NCI-H2196 treated with DMSO at 0.1 percent for 48 hours (cell line): ENCODE measurements around the gene KHNYN.
"Not testable (repeated sequence)": the region's sequence is repeated elsewhere in the genome, so short reads cannot be mapped to it uniquely, and the experiment has no call there.

ENCODE experiments used
- DNase-seq: peaks from one replicate; lab custom pipeline; 2025; ENCODE audit not compliant: unreplicated experiment; lab: John Stamatoyannopoulos, UW

Gene KHNYN

DNA sequence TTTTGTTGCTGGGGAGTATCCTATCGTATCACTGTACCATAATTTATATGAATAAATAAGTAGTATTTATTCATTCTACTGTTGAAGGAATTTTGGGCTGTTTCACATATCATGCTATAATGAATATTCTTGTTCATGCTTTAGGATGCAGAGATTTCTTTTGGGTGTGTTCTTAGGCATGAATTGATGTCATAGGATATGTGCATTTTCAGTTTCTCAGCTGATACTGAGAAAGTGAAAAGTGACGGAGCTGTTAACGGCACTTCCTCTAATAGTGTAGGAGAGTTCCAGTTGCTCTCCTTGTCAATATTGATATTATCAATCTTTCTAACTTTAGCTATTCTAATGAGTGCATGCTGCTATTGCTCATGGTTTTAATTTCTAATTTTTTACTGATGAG lies 36.1 kb downstream of the KHNYN start:
- DNase-seq: no peak

DNA sequence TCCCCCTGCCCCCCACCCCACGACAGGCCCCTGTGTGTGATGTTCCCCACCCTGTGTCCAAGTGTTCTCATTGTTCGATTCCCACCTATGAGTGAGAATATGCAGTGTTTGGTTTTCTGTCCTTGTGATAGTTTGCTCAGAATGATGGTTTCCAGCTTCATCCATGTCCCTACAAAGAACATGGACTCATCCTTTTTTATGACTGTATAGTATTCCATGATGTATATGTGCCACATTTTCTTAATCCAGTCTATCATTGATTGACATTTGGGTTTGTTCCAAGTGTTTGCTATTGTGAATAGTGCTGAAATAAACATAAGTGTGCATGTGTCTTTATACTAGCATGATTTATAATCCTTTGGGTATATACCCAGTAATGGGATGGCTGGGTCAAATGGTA lies 40.7 kb downstream of the KHNYN start:
- DNase-seq: not testable (repeated sequence)

DNA sequence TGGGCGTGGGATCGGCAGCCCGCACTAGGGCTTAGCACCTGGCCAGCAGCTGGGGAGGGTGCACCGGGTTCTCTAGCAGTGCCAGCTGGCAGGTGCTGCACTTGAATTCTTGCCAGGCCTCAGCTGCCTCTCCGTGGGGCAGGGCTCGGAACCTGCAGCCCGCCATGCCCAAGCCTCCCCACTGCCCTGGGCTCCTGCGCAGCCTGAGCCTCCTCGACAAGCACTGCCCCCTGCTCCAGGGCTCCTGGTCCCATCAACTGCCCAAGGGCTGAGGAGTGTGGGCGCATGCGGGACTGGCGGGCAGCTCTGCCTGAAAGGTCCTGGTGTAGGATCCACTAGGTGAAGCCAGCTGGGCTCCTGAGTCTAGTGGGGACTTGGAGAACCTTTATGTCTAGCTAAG lies 43.5 kb downstream of the KHNYN start:
- no peak for DNase-seq

DNA sequence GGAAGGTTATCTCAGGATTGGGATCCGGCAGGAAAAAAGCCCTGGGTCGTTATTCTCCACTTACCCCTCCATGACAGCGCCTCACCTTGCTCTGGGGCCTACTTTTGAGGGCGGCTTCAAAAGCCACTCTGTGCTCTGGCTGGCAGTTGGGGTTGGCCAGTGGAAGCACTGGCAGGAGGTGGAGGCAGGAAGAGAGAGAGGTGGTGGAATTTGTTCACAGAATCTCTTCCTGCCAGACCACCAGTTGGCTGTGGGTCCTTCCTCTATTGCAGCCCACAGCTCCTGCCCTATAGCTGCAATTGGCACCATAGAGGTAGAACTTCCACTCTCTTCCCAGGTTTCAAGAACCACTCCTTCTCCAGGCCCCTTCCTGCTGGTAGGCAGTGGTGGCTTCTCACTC lies 45.5 kb downstream of the KHNYN start:
- no peak for DNase-seq

DNA sequence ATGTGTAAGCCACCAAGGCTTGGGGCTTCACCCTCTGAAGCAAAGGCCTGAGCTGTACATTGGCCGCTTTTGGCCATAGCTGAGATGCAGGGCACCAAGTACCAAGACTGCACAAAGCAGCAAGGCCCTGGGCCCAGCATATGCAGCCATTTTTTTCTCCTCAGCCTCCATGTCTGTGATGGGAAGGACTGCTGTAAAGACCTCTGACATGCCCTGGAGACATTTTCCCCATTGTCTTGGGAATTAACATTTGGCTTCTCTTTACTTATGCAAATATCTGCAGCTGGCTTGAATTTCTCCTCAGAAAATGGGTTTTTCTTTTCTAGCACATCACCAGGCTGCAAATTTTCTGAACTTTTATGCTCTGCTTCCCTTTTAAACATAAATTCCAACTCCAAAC lies 50.2 kb downstream of the KHNYN start:
- not testable (repeated sequence) for DNase-seq

DNA sequence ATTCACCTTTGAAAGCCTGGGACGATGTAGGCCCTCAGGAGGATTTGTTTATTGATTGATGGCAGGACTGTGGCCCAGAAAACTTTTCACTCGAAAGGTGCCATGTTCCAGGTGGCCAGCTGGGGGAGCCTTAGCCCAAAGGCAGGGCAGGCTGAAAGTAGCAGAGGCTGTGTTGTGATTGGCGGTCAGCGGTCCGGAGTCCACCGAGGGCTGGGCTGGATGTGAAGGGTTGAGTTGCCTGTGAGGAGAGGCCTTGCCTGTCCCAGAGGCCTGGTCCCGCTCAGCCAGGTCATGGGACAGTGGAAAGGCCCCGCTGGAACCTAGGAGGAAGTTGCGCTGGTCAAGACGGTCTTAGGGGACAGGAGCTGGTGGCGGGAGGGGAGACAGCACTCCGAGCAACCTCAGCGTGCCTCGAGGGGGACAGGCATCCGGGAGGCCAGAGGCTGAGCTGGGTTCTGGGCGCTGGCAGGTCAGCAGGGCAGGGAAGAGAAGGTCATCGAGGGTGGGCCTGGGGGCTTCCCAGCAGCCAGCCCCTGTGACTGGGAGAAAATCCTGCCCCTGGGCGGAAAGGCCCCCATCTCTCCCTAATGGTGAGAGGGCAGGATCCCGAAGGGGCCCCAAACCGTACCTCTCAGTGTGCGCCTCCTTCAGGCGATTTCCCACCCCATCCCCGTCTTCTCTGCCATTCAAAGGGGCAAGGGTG lies 52.0 kb downstream of the KHNYN start:
- DNase-seq: no peak

DNA sequence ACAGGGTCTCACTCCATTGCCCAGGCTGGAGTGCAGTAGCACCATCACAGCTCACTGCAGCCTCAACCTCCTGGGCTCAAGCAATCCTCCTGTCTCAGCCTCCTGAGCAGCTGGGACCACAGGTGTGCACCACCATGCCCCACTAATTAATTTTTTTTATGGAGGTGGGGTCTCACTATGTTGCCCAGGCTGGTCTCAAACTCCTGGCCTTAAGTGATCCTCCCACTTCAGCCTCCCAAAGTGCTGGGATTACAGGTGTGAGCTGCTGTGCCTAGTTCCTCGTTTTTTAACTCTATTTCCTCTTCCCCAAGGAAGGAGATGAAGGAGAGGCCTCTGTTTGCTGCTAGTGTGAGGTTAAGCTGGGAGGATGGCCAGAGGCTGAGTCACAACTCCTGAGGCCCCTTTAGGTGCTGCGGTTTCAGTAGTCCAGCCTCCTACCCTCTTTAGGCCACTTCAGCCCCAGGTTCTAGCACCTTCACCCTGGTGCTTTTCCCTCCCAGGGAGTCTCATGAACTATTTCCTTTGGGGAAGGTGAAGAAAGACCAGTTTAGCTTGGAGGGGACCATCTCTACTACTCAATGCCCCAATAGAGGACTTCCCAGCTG lies 53.0 kb downstream of the KHNYN start:
- DNase-seq: not testable (repeated sequence)

DNA sequence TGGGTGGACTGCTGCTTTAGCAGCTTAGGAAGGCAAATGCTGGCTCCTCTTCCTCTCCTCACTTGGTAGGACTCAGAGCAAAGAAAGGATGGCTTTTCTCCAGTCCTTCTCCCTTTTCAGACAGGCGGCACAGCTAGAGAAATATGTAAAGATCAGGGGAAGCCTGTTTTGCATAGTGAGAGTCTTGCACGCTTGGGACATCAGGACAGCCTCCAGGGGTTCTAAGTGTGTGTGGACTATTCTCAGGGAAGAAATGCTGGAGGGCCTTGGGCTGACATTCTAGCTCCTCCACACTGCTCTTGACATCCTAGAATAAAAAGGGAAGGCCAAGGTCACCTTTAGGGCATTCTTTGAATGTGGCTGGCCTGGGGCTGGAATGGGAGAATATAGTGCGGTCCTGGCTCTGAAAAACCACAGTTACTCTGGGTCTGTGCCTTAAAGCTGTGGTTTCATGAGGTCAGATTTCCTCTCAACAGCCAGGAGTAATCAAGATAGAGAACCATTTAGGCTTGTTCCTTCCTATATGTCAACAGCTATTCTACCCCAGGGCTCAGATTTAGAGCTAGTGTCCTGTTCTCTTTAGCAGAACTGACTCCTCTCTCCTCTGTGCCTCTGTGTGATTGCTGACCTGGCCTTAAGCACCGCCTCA lies 54.0 kb downstream of the KHNYN start:
- DNase-seq: no peak
